ENCODE measurements around the gene MED13.

- TF ChIP-seq CTCF (IDR thresholded peaks at IDR 0.05; ENCODE audit: low read depth, low read length) (no peak), POLR2A (IDR thresholded peaks at IDR 0.05; ENCODE audit: extremely low read depth, insufficient read length) (no peak), MAX (IDR thresholded peaks at IDR 0.05; ENCODE audit: low read depth, low read length) (no peak)
Measured at GRCh38 chr17:62038248-62038647, 26.8 kb downstream of the MED13 start.
